Esophagus muscularis mucosa (tissue), 3 donors: ENCODE results near the gene BTG4.

ENCODE experiments used
- CTCF ChIP-seq, 3 experiments: fragments of 200-600 bp in 2 of 3; fragments of 450-650 bp in 1 of 3; sonication (generic) in 2 of 3; IDR thresholded peaks; one replicate each; pipeline ENCODE4 v1.5.1; 2017 to 2019; ENCODE audit warnings: antibody characterized with exemption in 3 of 3, mild to moderate bottlenecking in 2 of 3, moderate library complexity in 1 of 3
- POLR2A ChIP-seq: fragments of 450-650 bp; IDR thresholded peaks from one replicate; pipeline ENCODE4 v1.6.1; 2017; ENCODE audit warnings: antibody characterized with exemption, moderate library complexity, mild to moderate bottlenecking, low read depth

GRCh38 chr11:111476366-111476765 is 35.8 kb downstream of the BTG4 start:
- no peak for TF ChIP-seq CTCF (IDR thresholded peaks at IDR 0.05)
- TF ChIP-seq POLR2A = no peak
